Measurements from ENCODE around the gene NALCN.

DNA sequence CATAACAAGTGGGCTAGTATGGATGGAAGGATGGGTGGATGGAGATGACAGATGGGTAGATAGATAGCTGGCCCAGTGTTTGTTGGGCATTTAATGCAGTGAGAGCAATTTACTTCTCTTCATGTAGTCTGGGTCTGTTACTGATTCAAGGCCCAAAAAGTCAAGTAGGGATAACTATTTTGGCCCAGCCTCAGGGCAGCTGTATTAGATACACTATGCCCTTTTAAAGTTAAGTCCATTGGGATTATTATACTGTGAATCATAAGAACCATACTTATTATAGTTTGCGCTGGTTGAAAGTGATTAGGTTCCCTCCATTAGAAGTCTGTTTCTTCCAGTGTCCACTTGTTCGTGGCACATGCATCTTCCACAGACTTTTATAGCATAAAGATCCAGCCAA, 40.9 kb upstream of the NALCN start:
- TF ChIP-seq, protein P1, sequence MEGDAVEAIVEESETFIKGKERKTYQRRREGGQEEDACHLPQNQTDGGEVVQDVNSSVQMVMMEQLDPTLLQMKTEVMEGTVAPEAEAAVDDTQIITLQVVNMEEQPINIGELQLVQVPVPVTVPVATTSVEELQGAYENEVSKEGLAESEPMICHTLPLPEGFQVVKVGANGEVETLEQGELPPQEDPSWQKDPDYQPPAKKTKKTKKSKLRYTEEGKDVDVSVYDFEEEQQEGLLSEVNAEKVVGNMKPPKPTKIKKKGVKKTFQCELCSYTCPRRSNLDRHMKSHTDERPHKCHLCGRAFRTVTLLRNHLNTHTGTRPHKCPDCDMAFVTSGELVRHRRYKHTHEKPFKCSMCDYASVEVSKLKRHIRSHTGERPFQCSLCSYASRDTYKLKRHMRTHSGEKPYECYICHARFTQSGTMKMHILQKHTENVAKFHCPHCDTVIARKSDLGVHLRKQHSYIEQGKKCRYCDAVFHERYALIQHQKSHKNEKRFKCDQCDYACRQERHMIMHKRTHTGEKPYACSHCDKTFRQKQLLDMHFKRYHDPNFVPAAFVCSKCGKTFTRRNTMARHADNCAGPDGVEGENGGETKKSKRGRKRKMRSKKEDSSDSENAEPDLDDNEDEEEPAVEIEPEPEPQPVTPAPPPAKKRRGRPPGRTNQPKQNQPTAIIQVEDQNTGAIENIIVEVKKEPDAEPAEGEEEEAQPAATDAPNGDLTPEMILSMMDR (IDR thresholded peaks at IDR 0.05), result no peak
- no peak for TF ChIP-seq EP300 (IDR thresholded peaks at IDR 0.05)
- no peak for TF ChIP-seq POLR2AphosphoS5 (IDR thresholded peaks at IDR 0.05)
- no peak for TF ChIP-seq POLR2A (IDR thresholded peaks at IDR 0.05)

Data from gastroesophageal sphincter (tissue), 3 donors.